T-helper 22 cell (primary cell): ENCODE results near the gene TPK1.

Experiments used
- DNase-seq: peaks from one replicate; pipeline ENCODE4 v3.0.0-alpha.2; 2020; ENCODE audit warnings: low read depth

Gene TPK1

DNA sequence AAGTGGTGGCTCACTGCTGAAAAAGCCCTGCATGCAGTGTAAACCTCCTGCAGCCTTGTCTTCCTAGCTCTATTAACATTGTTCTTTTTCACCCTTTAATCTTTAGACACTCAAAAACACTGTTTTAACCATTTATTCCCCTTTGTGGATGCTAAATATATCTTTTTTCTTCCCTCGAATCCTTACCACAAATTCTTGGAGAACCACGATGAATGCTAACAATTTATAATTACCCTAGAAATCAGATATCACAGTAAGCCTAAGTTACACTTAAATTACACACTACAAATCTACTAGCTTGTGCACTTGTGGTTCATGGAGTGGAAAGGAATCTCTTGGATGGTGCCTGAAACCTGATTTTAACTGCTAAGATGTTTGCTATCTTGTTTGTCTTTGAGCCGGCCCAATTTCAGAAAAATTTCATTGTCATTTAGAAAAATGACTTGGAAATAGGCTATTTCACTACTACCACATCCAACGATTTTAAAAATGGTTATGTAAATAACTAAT, 307.3 kb downstream of the TPK1 start:
- DNase-seq, result no peak

DNA sequence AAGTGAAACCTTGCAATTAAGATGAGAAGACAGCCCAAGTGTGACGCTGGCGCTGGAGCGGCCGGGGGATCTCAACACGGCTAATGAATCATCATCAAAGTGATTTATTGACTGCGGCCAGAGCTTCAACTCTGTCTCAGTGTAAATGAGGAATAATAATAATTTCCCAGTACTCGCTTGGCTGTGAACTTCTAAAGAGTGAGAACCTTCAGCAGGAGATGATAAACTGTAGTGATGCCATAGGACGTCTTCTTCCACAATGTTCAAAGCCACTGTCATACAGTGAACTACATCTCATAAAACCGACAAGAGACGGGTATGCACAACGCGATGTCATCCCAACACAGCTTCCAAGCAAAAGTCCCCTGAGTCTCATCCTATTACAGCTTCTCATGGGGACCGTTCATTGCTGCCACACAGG, 308.8 kb downstream of the TPK1 start:
- DNase-seq, result no peak

DNA sequence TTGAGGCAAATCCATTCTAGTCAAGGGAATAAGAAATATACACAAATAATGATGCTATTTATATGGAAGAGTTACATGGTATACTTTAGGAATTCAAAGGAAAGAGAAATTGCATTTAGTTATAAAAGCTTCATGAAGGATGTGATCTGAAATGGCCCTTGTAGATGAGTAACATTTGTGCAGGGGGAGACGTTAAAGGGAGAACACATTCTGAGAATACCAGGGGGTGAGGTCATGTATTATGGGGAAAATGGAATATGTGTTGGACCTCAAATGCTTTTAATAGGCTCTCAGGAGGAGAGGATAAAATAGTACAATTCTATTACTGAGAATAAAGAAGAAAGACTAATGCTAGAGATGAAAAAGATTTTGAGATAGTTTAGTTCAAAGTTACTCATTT, 309.9 kb downstream of the TPK1 start:
- DNase-seq, result no peak

DNA sequence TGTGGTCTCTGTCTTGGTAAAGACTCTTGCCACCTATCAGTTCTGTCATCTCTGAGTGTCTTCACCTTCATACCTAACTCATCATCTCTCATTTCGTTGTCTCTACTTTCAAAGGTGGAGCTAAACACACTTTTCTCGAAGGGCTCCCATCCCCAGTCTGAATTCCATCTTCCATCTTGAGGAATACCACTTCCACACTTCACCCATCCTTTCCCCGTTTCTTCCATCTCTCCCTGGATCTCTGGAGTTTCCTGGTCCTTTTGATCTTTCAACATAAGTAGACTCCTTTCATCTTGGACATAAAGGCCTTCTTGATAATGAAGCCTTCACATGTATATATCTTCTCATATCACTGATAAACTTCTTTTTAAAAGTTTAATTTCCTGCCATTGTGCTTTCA, 311.6 kb downstream of the TPK1 start:
- DNase-seq, result no peak

DNA sequence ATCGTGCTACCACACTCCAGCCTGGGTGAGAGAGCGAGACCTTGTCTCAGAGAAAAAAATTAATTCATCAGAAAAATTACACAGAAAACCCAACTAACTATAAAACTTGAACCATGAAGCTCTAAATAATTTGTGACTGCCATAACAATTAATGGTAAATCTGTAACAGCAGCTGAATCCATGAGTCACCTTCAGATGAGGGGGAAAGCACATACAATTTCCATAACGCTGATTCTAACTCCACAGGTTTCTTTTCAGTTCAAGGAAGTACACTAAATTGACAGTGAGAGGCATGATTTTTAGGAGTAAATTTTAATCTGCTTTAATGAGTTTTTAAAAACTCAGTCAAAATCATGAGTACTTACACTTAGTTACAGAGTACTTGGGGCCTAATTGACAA, 312.2 kb downstream of the TPK1 start:
- no peak for DNase-seq

DNA sequence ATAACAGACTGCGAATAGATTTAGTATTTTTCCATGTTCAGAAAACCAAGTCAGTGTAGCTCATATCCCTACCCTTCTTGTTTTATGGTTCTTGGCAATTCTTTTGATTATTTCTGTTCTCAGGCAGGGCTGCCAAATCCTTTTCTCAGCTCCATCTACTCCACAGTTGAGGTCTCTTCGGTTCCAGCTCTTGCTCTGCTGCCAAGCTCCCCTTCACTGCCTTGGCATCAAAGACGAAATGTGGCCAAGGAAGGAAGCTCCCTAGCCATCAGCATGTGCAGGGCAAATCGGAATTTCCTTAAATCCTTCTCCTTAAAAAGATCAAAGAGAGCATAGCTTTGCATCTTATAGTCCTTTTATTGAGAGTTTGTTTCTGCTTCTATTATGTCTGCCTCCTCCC, 315.9 kb downstream of the TPK1 start:
- DNase-seq, result no peak

DNA sequence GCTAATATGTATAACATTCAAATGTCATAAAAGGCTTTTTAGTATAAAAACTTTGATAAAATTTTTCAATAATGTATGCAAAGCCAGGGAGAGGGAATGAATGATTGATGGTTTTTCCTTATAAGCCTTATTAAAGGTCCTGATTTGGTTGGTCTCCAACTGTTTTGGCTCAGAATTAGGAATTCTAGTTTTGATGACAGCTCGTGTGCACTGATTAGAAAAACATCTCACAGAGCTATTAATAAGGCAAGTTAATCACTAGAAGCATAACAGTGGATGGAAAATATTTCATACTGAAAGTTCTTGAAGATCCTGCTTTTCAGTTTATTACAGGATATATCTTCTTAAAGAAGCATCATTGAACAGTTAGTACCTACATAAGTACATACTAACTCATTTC, 317.5 kb downstream of the TPK1 start:
- DNase-seq, result no peak

DNA sequence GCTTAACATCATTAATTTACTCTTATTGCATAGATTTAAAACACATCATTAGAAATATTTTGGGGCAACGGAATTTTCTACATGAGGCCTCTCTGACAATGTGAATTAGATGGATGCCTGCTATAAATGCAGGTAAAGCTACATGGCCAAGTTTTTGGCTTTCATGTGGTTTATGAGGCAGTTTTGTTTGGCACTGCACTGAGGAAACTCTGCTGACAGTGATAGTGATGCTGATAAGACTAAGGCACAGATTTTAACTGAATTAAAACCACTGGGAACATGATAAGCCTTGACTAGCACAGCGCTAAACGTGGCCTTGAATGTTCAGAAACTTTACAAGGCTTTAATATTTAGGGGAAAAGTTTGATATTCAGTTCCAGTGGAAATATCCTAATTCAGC, 318.1 kb downstream of the TPK1 start:
- no peak for DNase-seq

DNA sequence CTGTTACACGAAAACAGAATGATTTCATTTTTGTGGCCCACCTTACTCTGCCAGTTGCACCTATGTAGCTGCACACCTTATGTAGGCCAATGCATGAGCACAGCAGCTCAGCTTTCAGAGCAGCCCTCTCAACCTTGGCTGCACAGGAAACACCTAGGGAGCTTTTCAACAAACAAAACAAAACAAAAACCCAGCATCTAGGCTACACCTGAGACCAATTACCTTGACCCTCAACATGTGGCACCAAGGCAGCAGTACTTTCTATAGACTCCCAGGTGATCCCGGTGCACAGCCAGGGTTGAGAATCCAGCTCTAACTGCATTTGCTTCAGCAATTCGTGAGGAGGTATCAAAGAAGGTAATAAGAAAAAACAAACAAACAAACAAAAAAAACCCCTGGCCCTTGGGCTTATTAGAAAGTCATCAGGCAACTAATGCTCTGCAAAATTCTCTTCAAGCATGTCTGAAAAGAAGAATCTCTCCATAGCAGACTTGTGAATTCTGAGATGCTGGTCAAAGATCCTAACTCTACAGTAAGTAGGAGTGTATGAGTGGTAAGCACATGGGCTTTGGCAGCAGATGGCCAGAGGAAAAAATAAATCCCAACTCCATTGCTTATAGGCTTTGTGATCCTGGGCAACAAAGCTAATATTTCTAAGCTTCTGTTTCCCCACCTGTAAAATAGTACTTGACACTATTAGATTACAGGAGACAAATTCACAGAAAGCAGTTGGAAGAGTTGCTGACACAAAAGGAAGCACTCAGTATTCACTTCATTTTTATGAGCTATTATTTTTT, 318.9 kb downstream of the TPK1 start:
- DNase-seq, result no peak

DNA sequence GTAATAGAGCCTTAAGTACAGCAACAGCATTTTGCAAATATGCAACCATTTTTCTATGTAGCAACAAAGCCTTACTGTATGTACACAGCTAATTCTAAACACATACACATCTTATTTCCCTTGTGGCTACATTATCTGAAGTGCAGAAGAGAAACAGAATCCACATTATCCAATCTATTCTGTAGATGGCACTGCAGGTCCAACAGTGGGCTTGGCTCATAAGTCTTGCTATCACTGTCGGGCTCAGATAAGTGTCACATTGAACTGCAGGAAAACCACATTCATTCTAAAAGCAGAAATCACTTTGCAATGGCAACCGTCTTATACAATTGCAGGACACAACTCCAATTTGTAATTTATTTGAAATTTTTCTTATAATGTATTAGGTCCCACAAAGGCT, 322.5 kb downstream of the TPK1 start:
- no peak for DNase-seq

DNA sequence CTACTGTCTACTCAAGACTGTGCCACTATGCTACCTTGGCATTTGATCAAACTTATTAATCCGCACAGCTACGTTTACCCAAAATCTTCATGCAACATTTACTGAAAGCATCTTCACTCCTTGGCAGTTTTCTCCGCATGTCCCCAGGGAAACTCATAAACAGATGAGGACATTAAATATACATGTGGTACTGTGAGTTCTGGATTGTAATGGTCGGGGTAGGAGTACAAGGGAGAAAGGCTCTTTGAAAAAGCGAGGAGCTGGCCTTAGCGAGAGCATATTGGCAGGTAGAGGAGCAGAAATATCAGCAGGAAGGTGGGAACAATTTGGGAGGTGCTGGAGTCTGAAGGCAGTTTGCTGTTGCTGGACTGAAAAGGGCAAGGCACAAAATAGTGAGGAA, 325.2 kb downstream of the TPK1 start:
- no peak for DNase-seq

DNA sequence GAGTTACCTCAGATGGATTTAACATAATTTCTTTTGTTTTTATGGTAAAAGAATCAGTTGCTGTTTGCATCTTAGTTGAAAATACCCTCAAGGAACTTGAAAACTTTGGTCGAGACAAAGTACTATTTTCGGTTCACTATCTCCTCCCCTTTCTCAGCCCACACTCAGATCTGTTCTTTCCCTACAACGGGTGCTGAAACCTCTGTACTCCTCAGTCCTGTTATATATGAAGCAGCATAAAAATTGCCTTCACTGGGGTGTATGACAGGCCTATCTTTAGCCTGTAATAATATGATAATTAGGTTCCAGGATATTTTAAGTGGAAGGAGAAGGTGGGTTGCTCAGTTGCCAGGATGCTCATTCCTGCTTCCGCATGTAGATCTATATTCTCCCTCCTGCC, 327.2 kb downstream of the TPK1 start:
- DNase-seq, result no peak

DNA sequence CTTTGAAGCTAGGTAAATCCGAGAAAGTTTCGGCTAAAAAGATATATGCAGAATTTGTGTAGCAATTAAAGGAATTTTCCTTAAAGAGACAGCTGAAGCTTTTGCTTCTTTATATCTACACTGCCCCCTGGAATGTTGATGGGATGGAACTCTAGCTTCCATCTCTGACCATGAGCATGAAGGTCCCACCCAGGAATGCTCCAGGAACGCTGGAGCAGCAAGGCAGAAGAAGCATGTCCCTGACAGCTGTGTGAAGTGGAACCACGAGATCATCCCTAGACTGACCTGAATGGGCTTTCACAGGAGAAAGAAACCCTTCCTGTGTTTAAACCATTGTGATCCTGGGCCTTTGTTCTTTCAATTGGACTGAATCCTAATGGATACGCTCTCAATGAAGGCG, 332.6 kb downstream of the TPK1 start:
- no peak for DNase-seq

DNA sequence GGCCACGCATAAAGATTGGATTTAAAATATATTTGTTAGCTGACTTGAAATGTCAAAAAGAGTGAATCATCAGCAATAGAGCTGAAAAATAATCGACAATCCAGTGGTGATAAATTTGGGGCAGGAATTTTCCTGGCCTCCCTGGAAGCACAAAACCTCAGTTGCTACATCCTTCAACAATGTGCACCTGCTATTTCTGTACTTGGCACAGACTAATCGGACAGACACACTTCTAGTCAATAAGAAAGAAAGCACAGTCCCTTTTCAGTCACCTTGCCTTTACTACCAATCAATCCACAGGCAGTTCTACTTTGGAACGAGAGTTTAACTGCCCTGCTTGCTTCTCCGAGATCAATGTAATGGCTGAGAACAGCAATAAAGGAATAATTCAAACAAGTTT, 335.6 kb downstream of the TPK1 start:
- DNase-seq, result no peak

DNA sequence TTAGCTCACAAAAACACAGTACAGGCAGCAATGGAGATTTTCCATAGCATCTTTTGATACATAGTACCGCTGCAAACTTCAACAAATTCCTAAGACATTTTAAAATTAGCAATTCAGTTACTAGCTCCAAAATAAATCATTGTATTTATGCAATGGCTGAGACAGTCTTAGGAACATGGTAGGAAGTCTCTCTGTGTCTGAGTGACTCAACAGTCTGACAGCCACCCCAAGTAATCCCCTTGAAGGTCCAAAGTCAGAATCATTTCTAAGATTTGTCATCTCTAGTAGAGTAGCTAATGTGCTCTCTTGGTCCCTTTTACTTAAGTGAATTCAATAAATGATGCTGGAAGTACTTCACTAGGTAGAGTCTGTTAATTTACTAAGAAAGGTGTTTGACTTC, 338.6 kb downstream of the TPK1 start:
- no peak for DNase-seq

DNA sequence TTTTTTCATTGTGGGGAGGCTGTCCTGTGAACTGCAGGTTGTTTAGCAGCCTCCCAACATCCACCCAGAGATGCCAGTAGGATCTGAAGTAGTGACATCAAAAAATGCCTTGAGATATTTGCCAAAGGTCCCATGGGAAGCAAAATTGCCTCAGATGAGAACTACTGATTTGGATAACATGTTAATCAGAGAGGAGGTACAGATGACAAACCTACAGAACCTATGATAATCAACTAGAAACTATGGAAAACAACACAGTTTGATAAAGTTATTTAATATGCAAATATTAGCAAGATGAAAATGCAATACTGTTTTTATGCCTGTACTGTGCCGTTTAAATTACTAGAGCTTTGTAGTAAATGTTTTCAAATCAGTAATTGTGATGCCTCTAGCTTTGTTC, 341.5 kb downstream of the TPK1 start:
- DNase-seq, result no peak

DNA sequence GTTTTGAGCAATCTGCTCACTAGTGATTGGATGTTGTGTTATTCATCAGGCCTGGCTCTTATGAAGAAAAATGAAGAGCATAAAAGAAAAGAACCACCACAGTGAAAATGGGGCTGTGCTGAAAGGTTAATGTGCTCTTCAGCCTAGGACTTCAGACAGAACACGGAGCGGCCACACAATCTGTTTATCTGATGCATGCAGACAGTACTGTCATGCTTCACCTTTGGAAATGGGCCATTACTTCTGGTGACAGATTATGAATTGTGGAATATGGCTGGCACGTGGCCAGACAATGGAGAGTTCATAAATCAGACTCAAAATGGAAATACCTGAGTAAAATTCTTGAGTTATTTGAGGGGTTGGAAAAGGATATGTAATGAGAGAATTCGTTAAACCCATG, 346.3 kb downstream of the TPK1 start:
- DNase-seq, result no peak

DNA sequence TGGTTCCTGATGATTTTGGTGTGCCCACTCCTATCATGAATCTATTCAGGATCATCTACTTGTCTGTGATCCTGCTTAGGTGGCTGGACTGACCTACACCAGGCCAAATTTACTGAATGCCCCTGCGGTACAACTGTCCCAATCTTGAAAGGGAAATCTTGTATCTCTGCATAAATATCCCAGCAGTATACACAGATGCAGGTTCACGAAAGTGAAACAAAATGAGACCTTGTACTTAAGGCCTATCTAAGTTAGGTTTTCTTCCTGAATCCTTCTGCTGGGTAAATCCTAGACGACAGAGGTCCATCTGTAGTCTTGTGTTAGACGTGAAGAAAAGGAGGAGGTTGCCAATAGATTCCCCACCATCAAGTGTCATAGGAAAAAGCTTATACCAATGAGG, 346.9 kb downstream of the TPK1 start:
- no peak for DNase-seq

DNA sequence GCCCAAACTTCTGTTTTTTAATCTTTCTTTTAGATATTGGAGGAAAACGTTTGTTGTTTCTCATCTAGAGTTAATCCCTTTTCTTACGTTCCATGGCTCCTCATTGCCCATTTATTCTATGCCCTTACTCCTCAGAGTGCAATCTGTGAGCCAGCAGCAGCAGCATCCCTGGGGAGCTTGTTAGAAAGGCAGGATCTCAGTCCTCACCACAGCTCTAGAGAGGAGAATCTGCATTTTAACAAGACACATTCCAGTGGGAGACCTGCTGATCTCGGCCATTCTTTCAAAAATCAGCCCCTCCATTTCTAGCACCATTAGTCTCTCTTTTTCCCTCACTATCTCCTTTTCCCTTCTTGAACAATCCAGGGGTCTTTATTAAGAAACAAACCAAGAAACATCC, 348.0 kb downstream of the TPK1 start:
- no peak for DNase-seq

DNA sequence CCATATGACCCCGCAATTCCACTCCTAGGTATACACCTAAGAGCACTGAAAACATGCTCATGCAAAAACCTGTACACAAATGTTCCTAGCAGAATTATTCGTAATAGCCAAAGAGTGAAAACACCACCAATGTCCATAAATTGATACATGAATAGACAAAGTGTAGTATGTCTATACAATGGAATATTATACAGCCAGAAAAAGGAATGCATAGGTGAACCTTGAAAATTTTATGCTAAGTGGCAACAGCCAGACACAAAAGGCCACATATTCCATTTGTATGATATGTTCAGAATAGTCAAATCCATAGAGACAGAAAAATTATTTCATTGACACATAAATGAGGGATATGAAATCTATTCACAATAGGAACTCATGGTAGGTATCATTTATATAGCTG, 351.4 kb downstream of the TPK1 start:
- DNase-seq, result no peak

DNA sequence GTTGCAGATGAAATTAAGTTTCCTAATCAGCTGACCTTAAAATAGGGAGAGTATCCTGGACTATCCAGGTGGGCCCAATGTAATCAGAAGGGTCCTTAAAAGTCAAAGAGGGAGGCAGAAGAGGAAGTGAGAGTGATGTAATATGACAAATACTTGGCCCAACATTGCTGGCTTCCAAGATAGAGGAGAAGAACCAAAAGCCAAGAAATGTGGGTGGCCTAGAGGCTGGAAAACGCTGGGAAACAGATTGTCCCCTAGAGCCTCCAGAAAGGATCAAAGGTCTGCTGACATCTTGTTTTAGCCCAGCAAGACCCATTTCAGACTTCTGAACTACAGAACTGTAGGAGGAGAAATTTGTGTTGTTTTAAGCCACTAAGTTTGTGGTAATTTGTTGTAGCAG, 352.7 kb downstream of the TPK1 start:
- DNase-seq, result no peak

DNA sequence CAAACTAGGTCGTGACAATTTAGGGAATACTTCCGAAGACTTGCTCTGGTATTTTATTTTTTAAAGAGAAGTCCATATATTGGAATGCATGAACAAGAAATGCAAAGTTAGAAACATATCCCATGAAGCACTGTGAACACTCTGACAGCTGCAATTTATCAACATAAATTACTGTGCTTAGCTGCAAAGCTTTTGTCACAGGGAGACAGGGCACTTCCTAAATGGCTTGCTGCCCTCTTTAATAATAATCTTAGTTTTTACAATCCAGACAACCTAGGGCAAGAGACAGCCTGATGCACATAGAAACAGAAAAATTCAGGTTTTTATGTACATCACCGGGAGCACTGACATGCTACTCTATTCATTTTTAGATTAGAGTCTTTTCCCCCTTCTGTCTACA, 354.0 kb downstream of the TPK1 start:
- no peak for DNase-seq

DNA sequence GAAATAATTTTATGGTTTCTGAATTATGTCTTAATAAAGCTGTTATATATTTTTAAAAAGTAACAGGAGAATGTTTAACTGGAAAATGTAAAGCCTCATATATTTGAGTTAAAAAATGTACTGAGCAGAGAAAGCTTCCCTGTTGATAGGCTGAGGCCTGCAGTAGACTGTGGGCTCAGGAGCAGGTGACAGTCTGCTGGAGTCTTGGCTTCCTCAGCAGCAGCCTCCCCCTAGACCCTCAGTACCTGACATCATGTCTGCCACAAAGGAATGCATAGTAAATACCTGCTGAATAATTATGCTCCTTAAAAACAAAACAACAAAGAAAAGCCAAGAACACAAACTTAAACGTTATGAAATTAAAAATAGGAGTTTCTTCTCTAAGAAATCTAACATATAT, 358.5 kb downstream of the TPK1 start:
- DNase-seq, result no peak
